Measurements from ENCODE around the gene SMARCA2. TPM values are rescaled to one million over a fixed set of nuclear protein-coding genes. Genes with fewer than 3 reads are reported as not detected.

SMARCA2 gene
- total RNA-seq, 1 donor from 2014 or later: 110 TPM

DNA sequence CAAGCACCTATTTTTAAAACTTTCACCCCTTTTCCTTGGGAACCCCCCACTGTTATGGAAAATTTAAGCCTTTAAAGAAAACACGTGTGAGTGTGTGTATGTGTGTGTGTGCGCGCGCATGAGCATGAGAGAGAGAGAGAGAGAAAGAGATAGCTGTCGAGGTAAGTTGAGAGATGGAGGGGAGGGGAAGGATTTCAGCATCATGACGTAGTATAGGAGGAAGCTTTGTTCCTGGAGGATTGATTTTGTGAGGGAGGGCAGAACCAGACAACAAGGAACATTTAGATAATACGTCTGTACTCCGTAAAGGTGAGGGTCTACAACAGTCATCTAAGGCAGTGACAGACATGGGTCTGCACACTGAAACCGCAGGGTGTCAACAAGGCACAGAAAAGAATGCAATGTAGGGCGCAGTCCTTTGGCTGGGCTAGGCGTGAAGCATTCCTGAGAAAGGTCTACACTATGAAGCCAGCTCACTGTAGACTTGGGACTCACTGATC is 227.7 kb downstream of the SMARCA2 start:
- no peak for DNase-seq (ENCODE audit: extremely low spot score, unreplicated experiment)
- Mint-ChIP-seq H3K27ac (ENCODE audit: unreplicated experiment) (no peak overlapping the region), H3K36me3 (ENCODE audit: unreplicated experiment) (no peaks in the 10 kb centered on the region), H3K4me1 (ENCODE audit: unreplicated experiment) (peaks cover 15% of the 10 kb centered on the region), H3K9me3 (ENCODE audit: unreplicated experiment) (peaks cover 5% of the 10 kb centered on the region), H3K27me3 (ENCODE audit: unreplicated experiment) (peaks cover 2% of the 10 kb centered on the region), H3K4me3 (ENCODE audit: unreplicated experiment) (peak overlapping the region; percentile 81)
- no peak for TF ChIP-seq CTCF (IDR thresholded peaks at IDR 0.05)
